H1 (cell line): ENCODE data around the gene RANBP9. TPM values are rescaled to one million over a fixed set of nuclear protein-coding genes. Genes with fewer than 3 reads are reported as not detected.

ENCODE experiments used
- BRCA1 ChIP-seq: IDR thresholded peaks from 2 replicates; pipeline ENCODE4 v1.6.1; 2012; ENCODE audit warnings: low read depth, low read length, improper control_type of control experiment
- CBX8 ChIP-seq: fragments of 300-800, 300-1000 bp; sonication (generic); IDR thresholded peaks from 2 replicates; pipeline ENCODE4 v1.7.1; 2016; ENCODE audit warnings: low read depth, low read length, borderline replicate concordance
- EP300 ChIP-seq, 2 experiments: IDR thresholded peaks; 1 replicate in 1 of 2; 2 replicates in 1 of 2; pipeline ENCODE4 v1.6.1; 2011 to 2012; ENCODE audit warnings: low read depth in 2 of 2, low read length in 2 of 2, mild to moderate bottlenecking in 2 of 2, borderline replicate concordance in 1 of 2, inconsistent platforms in 1 of 2, moderate library complexity in 1 of 2
- KDM1A ChIP-seq: fragments of 200-600, 300-600 bp; sonication (generic); IDR thresholded peaks from 2 replicates; pipeline ENCODE4 v1.7.1; 2016; ENCODE audit warnings: mild to moderate bottlenecking, low read length, borderline replicate concordance
- RAD21 ChIP-seq, 2 experiments: IDR thresholded peaks in 1 of 2; conservative IDR thresholded peaks in 1 of 2; 2 replicates each; pipeline ENCODE4 v1.6.1; 2011; ENCODE audit warnings: low read depth in 2 of 2, low read length in 2 of 2, improper control_type of control experiment in 1 of 2, inconsistent platforms in 1 of 2, mild to moderate bottlenecking in 1 of 2, moderate library complexity in 1 of 2
- RNF2 ChIP-seq: fragments of 200-900, 300-1000 bp; sonication (generic); IDR thresholded peaks from 2 replicates; pipeline ENCODE4 v1.7.1; 2016; ENCODE audit warnings: borderline replicate concordance, low read depth, mild to moderate bottlenecking, antibody characterized with exemption, low read length; ENCODE audit not compliant: poor library complexity, severe bottlenecking; ENCODE audit errors: missing control alignments
- SP1 ChIP-seq: IDR thresholded peaks from 2 replicates; pipeline ENCODE4 v1.6.1; 2011; ENCODE audit warnings: low read depth, low read length
- SRF ChIP-seq: IDR thresholded peaks from 2 replicates; pipeline ENCODE4 v1.6.1; 2011; ENCODE audit warnings: mild to moderate bottlenecking, low read depth, low read length, moderate library complexity
- TAF1 ChIP-seq: IDR thresholded peaks from 2 replicates; pipeline ENCODE4 v1.6.1; 2011; ENCODE audit warnings: mild to moderate bottlenecking, low read depth, low read length
- TEAD4 ChIP-seq: IDR thresholded peaks from 2 replicates; pipeline ENCODE4 v1.6.1; 2012; ENCODE audit warnings: low read depth, low read length, inconsistent platforms, mixed read lengths
- polyA plus RNA-seq, 7 experiments: library from polyadenylated mRNA; depleted of rRNA in 3 of 7; stranded (reverse) in 5 of 7; unstranded in 2 of 7; fragments of >200 nt in 5 of 7; fragments of 200-250 nt in 2 of 7; gene quantifications; 1 replicate in 5 of 7; 2 replicates in 1 of 7; 4 replicates in 1 of 7; pipeline versions ENCODE4 v1.2.1 to v1.2.3, GENCODE V29; 2011 to 2013; ENCODE audit warnings: missing spikeins in 2 of 7, mixed read lengths in 2 of 7
- total RNA-seq: library from RNA; stranded (reverse); fragmentation: NEBNext Ultra II Directional; extraction: Animal tissue kit (Norgen Biotek cat#: 25700); gene quantifications from 2 replicates; pipeline ENCODE4 v1.2.1, GENCODE V29; 2021

The RANBP9 gene
- total and polyA plus RNA-seq, 2 of the 8 experiments (the other 6 are each of a cell fraction or from before 2014, with no cell fraction given), result 13.0 to 36.7 TPM

DNA sequence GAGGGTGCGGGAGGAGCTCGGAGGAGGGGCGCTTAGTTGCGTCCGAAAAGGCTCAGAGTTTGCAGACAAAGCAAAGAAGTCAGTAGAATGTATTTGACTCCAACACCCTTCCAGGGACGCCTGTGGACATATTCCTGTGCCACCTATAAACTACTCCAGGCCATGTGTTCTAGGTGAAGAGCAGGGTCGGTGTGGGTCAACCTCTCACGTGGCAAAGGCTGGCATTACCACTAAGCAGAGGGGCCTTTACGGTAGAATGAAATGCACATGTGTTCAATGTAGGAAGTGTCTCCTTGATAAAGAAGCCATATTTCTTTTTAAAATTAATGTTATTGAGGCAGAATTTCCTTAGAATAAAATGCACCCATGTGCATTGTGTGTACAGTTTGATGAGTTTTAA, 121.8 kb downstream of the RANBP9 start (continued):
- TF ChIP-seq TAF1 (no peak), BRCA1 (no peak), CBX8 (no peak), KDM1A (no peak), EP300 (IDR thresholded peaks at IDR 0.05; ENCODE audit: borderline replicate concordance in 1 of 2, low read depth in 2 of 2, low read length in 2 of 2) (no peak), TEAD4 (no peak), SP1 (no peak), RAD21 (IDR thresholded peaks at IDR 0.05 in 1 of 2, conservative IDR thresholded peaks at IDR 0.05 in 1 of 2; ENCODE audit: low read depth in 2 of 2, low read length in 2 of 2) (no peak), SRF (no peak), RNF2 (no peak)
